SU-DHL-6 (cell line): ENCODE data around the gene B3GAT2.
"Not testable (repeated sequence)": the region's sequence is repeated elsewhere in the genome, so short reads cannot be mapped to it uniquely, and the experiment has no call there.

Experiments
- H2AFZ ChIP-seq: fragments of 200-600 bp; sonication (generic); 2 replicates; pipeline ENCODE4 v1.6.1; 2014; ENCODE audit warnings: low read depth, mild to moderate bottlenecking, moderate library complexity, mixed read lengths, antibody characterized with exemption, low read length; ENCODE audit not compliant: severe bottlenecking
- H3F3A ChIP-seq: fragments of 200-600 bp; shearing (Covaris generic); 2 replicates; pipeline ENCODE4 v1.6.0; 2016; ENCODE audit warnings: antibody characterized with exemption, mild to moderate bottlenecking; ENCODE audit not compliant: insufficient read depth
- H3K27ac ChIP-seq: fragments of 200-600 bp; sonication (generic); 2 replicates; pipeline ENCODE4 v1.5.1; 2016; ENCODE audit warnings: low read depth, mild to moderate bottlenecking, low read length, moderate library complexity, mixed read lengths
- H3K27me3 ChIP-seq: fragments of 200-600 bp; sonication (generic), shearing (Covaris generic); 2 replicates; pipeline ENCODE4 v1.6.0; 2014; ENCODE audit warnings: mild to moderate bottlenecking, low read length
- H3K36me3 ChIP-seq: fragments of 200-600 bp; sonication (generic); 2 replicates; pipeline ENCODE4 v1.6.1; 2014; ENCODE audit warnings: mild to moderate bottlenecking, low read length, mixed read lengths
- H3K4me2 ChIP-seq: fragments of 300-600, 200-600 bp; shearing (Covaris generic), sonication (generic); 2 replicates; pipeline ENCODE4 v1.6.0; 2014; ENCODE audit warnings: low read length, low read depth, mild to moderate bottlenecking; ENCODE audit not compliant: poor library complexity, severe bottlenecking
- H3K4me3 ChIP-seq: fragments of 200-600 bp; sonication (generic); 2 replicates; pipeline ENCODE4 v1.5.1; 2014; ENCODE audit warnings: antibody characterized with exemption, low read length, mild to moderate bottlenecking, mixed read lengths; ENCODE audit not compliant: insufficient read depth, poor library complexity, severe bottlenecking
- H3K79me2 ChIP-seq: fragments of 200-600 bp; sonication (generic); 2 replicates; pipeline ENCODE4 v1.6.1; 2014; ENCODE audit warnings: mild to moderate bottlenecking, low read length, moderate library complexity; ENCODE audit not compliant: insufficient read depth
- H3K9ac ChIP-seq: fragments of 200-600 bp; sonication (generic); 2 replicates; pipeline ENCODE4 v1.7.0; 2014; ENCODE audit warnings: mild to moderate bottlenecking, low read length
- H3K9me2 ChIP-seq: fragments of 200-600 bp; sonication (generic); replicated peaks from 2 replicates; pipeline ENCODE4 v1.6.1; 2014; ENCODE audit warnings: low read length; ENCODE audit not compliant: insufficient read depth
- H3K9me3 ChIP-seq: fragments of 200-600 bp; sonication (generic); 2 replicates; pipeline ENCODE4 v1.6.1; 2014; ENCODE audit warnings: low read length, mixed read lengths; ENCODE audit not compliant: insufficient read depth
- H4K20me1 ChIP-seq: fragments of 200-600 bp; sonication (generic); 2 replicates; pipeline ENCODE4 v1.6.1; 2014; ENCODE audit warnings: low read depth, mild to moderate bottlenecking, antibody characterized with exemption, low read length, moderate library complexity, mixed read lengths
- EZH2phosphoT487 ChIP-seq: fragments of 200-600 bp; sonication (generic), shearing (Covaris generic); conservative IDR thresholded peaks from 2 replicates; pipeline ENCODE4 v1.6.1; 2018; ENCODE audit warnings: mild to moderate bottlenecking, antibody characterized with exemption, low read length, moderate library complexity, mixed read lengths
- TF ChIP-seq, protein P1 (sequence below): fragments of 200-600 bp; sonication (generic); IDR thresholded peaks from one replicate; pipeline ENCODE4 v1.5.1; 2017; ENCODE audit warnings: antibody characterized with exemption, mild to moderate bottlenecking, low read length, moderate library complexity; ENCODE audit not compliant: insufficient read depth, poor library complexity, severe bottlenecking

The B3GAT2 gene

DNA sequence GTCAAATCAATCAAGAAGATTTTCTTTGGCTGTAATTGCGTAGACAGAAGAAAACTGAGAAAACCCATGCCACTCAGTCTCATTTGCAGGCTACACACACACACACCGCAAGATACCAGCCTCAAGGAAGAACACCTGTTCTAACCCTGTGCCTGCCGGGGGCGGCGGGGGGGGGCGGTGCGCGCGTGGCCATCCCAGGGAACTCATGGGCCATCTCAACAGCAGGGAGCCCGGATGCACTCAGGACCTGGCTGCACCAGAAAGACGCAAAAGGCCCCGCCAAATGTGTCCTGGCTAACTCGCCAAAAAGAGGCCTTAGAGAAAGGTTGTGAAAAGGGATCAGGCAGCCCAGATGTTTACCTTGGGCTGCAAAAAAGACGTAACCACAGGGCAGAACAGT, 2.1 kb downstream of the B3GAT2 start:
- Histone ChIP-seq H3K4me2 (no peak overlapping the region), H3K27ac (no peak overlapping the region), H3K79me2 (no peaks in the 10 kb centered on the region), H3K4me3 (no peak overlapping the region), H3K27me3 (no peaks in the 10 kb centered on the region), H3K36me3 (no peaks in the 10 kb centered on the region), H3K9me2 (no peaks in the 10 kb centered on the region), H4K20me1 (no peaks in the 10 kb centered on the region), H3F3A (no peaks in the 10 kb centered on the region), H2AFZ (no peak overlapping the region), H3K9ac (no peak overlapping the region), H3K9me3 (no peaks in the 10 kb centered on the region)
- TF ChIP-seq EZH2phosphoT487 = no peak
- TF ChIP-seq, protein P1, sequence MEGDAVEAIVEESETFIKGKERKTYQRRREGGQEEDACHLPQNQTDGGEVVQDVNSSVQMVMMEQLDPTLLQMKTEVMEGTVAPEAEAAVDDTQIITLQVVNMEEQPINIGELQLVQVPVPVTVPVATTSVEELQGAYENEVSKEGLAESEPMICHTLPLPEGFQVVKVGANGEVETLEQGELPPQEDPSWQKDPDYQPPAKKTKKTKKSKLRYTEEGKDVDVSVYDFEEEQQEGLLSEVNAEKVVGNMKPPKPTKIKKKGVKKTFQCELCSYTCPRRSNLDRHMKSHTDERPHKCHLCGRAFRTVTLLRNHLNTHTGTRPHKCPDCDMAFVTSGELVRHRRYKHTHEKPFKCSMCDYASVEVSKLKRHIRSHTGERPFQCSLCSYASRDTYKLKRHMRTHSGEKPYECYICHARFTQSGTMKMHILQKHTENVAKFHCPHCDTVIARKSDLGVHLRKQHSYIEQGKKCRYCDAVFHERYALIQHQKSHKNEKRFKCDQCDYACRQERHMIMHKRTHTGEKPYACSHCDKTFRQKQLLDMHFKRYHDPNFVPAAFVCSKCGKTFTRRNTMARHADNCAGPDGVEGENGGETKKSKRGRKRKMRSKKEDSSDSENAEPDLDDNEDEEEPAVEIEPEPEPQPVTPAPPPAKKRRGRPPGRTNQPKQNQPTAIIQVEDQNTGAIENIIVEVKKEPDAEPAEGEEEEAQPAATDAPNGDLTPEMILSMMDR = no peak

DNA sequence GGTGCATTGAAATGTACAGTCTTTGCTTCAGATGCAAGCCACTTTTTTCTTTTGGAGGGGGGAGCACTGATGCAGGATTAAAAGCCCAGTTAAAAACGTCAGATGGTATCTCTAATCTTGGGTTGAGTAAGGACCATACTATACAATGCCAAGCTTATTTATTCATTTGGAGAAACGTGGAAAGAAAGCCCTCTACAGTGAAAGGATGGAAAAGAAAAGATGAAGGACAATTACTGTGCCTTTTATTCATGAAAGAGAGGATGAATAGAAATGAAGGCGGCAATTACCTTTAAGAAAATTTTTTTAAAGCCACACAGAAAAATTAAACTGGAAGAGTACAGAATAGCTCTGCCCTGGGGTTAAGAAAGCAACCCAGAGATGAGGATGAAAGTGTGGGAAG, 2.7 kb downstream of the B3GAT2 start:
- Histone ChIP-seq H3K4me3 (no peak overlapping the region), H3K36me3 (no peaks in the 10 kb centered on the region), H3K79me2 (no peaks in the 10 kb centered on the region), H4K20me1 (no peaks in the 10 kb centered on the region), H2AFZ (no peak overlapping the region), H3K9me3 (no peaks in the 10 kb centered on the region), H3K27ac (no peak overlapping the region), H3K4me2 (no peak overlapping the region), H3K9ac (no peak overlapping the region), H3F3A (no peaks in the 10 kb centered on the region), H3K9me2 (no peaks in the 10 kb centered on the region), H3K27me3 (no peaks in the 10 kb centered on the region)
- no peak for TF ChIP-seq EZH2phosphoT487
- TF ChIP-seq, protein P1 = no peak

DNA sequence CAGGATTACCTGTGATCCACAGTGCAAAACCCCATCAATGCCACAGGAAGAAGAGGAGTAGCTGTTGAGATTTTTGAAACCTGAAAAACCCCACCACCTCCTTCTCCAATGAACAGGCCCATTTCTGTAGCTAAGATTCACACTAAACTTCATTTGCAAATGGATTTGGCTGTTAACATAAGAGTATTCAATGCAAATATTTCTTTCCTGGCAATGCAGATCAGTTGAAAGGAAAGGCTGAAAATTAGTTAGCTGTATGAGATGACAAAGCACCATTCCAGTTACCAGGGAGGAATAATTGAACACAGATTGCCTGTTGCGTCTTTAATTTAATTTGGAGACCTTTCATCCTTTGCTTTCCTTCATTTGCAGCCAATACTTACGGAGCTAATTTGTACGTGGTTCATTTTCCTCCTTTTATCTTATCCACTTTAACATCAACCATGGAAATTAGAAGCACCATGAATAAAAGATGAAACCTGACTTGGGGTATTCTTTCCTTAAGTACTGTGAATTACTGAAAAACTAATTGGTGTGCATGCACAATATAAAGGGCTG, 4.2 kb downstream of the B3GAT2 start:
- Histone ChIP-seq H3F3A (no peaks in the 10 kb centered on the region), H3K27ac (no peak overlapping the region), H3K4me3 (no peak overlapping the region), H2AFZ (no peak overlapping the region), H3K9me3 (no peaks in the 10 kb centered on the region), H3K27me3 (no peaks in the 10 kb centered on the region), H3K9ac (no peak overlapping the region), H3K4me2 (no peak overlapping the region), H3K9me2 (no peaks in the 10 kb centered on the region), H3K36me3 (no peaks in the 10 kb centered on the region), H4K20me1 (no peaks in the 10 kb centered on the region), H3K79me2 (no peaks in the 10 kb centered on the region)
- TF ChIP-seq EZH2phosphoT487 = no peak
- TF ChIP-seq, protein P1 = no peak

DNA sequence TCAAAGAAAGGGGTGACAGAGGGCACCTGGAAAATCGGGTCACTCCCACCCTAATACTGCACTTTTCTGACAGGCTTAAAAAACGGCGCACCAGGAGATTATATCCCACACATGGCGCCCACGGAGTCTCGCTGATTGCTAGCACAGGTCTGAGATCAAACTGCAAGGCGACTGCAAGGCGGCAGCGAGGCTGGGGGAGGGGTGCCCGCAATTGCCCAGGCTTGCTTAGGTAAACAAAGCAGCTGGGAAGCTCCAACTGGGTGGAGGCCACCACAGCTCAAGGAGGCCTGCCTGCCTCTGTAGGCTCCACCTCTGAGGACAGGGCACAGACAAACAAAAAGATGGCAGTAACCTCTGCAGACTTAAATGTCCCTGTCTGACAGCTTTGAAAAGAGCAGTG, 12.5 kb downstream of the B3GAT2 start:
- not testable (repeated sequence) for H3K27ac ChIP-seq, H3K9me3 ChIP-seq, H3K79me2 ChIP-seq, H4K20me1 ChIP-seq, H2AFZ ChIP-seq, H3K4me2 ChIP-seq, H3K36me3 ChIP-seq, H3K9ac ChIP-seq, H3K9me2 ChIP-seq, H3K4me3 ChIP-seq, H3F3A ChIP-seq, H3K27me3 ChIP-seq
